H1 (cell line): ENCODE data around the gene SELENOI. TPM values are rescaled to one million over a fixed set of nuclear protein-coding genes. Genes with fewer than 3 reads are reported as not detected.

Experiments
- CTCF ChIA-PET: fragments of 300-600 bp; sonication (Branson Sonifier 250); formaldehyde crosslinking; loops from one replicate; lab custom pipeline; 2021; ENCODE audit not compliant: partially characterized antibody; lab: Charles Lee
- POLR2A ChIA-PET: fragments of 300-600 bp; sonication (Branson Sonifier 250); formaldehyde crosslinking; loops from one replicate; lab custom pipeline; 2021; ENCODE audit warnings: inconsistent platforms; ENCODE audit not compliant: partially characterized antibody; lab: Charles Lee
- DNase-seq, 2 experiments: peaks; one replicate each; pipeline versions ENCODE4 v3.0.0 to v3.0.0-alpha.2; 2010 to 2022; ENCODE audit warnings: low spot score in 2 of 2, low read depth in 1 of 2, mixed read lengths in 1 of 2
- FAIRE-seq: peaks from 2 replicates; lab custom pipeline; 2011; peaks lifted over from hg19 to GRCh38; lab: Jason Lieb, UNC
- H2AFZ ChIP-seq: 2 replicates; pipeline ENCODE4 v1.8.1; 2012; ENCODE audit warnings: low read length, inconsistent platforms
- H2AK5ac ChIP-seq: 2 replicates; pipeline ENCODE4 v1.6.1; 2013; ENCODE audit warnings: low read depth, low read length
- H2BK120ac ChIP-seq: replicated peaks from 2 replicates; pipeline ENCODE3; 2013; ENCODE audit warnings: low read depth, low read length, inconsistent platforms
- H2BK12ac ChIP-seq: 2 replicates; pipeline ENCODE4 v1.6.1; 2013; ENCODE audit warnings: low read depth, low read length
- H2BK15ac ChIP-seq: 2 replicates; pipeline ENCODE4 v1.6.1; 2013; ENCODE audit warnings: low read length
- H2BK20ac ChIP-seq: 2 replicates; pipeline ENCODE4 v1.6.1; 2013; ENCODE audit warnings: low read length
- H2BK5ac ChIP-seq: 2 replicates; pipeline ENCODE4 v1.6.1; 2013; ENCODE audit warnings: low read depth, low read length
- H3K14ac ChIP-seq: 2 replicates; pipeline ENCODE4 v1.6.1; 2013; ENCODE audit warnings: inconsistent platforms; ENCODE audit not compliant: insufficient read length
- H3K18ac ChIP-seq: 2 replicates; pipeline ENCODE4 v1.6.1; 2013; ENCODE audit warnings: low read length; ENCODE audit errors: extremely low read depth
- H3K23ac ChIP-seq: 2 replicates; pipeline ENCODE4 v1.6.1; 2013; ENCODE audit warnings: inconsistent platforms; ENCODE audit not compliant: insufficient read length
- H3K23me2 ChIP-seq: 2 replicates; pipeline ENCODE4 v1.6.1; 2013; ENCODE audit warnings: low read depth, low read length
- H3K27ac ChIP-seq: 2 replicates; pipeline ENCODE4 v1.6.1; 2011; ENCODE audit warnings: low read depth, low read length, inconsistent platforms
- H3K27me3 ChIP-seq, 4 experiments: replicated peaks in 1 of 4; 1 replicate in 1 of 4; 2 replicates in 3 of 4; pipeline versions ENCODE4 v1.6.1 to v1.8.1; 2011 to 2013; ENCODE audit warnings: low read length in 3 of 4, mild to moderate bottlenecking in 3 of 4, inconsistent platforms in 2 of 4, mixed read lengths in 2 of 4, moderate library complexity in 1 of 4; ENCODE audit not compliant: control insufficient read depth in 3 of 4, insufficient read depth in 3 of 4; ENCODE audit errors: extremely low read depth in 1 of 4
- H3K36me3 ChIP-seq, 4 experiments: 2 replicates each; pipeline versions ENCODE4 v1.6.1 to v1.8.1; 2011 to 2013; ENCODE audit warnings: mild to moderate bottlenecking in 4 of 4, low read length in 3 of 4, moderate library complexity in 2 of 4, control low read depth in 1 of 4, inconsistent platforms in 1 of 4; ENCODE audit not compliant: insufficient read depth in 4 of 4, control insufficient read depth in 2 of 4
- H3K4ac ChIP-seq: replicated peaks from 2 replicates; pipeline ENCODE3; 2013; ENCODE audit warnings: low read length, low read depth, mixed read lengths, inconsistent platforms; ENCODE audit not compliant: insufficient read length
- H3K4me1 ChIP-seq, 4 experiments: replicated peaks in 1 of 4; 1 replicate in 1 of 4; 2 replicates in 3 of 4; pipeline versions ENCODE4 v1.6.1 to v1.8.1; 2011 to 2013; ENCODE audit warnings: low read length in 3 of 4, inconsistent platforms in 2 of 4, mixed read lengths in 1 of 4; ENCODE audit not compliant: insufficient read depth in 4 of 4, control insufficient read depth in 3 of 4
- H3K4me2 ChIP-seq, 2 experiments: 2 replicates each; pipeline versions ENCODE4 v1.6.1 to v1.8.1; 2011 to 2013; ENCODE audit warnings: low read depth in 2 of 2, low read length in 2 of 2, control low read depth in 1 of 2, inconsistent platforms in 1 of 2, mild to moderate bottlenecking in 1 of 2; ENCODE audit not compliant: insufficient read depth in 1 of 2
- H3K4me3 ChIP-seq, 4 experiments: fragments of 200-600, 300-600 bp in 1 of 4; sonication (generic), shearing (Covaris generic), sonication (Bioruptor Twin) in 1 of 4; 2 replicates each; pipeline versions ENCODE4 v1.5.1 to v1.8.1; 2011 to 2016; ENCODE audit warnings: low read length in 4 of 4, low read depth in 3 of 4, control low read depth in 2 of 4, inconsistent platforms in 2 of 4, mild to moderate bottlenecking in 2 of 4, mixed read lengths in 1 of 4, moderate library complexity in 1 of 4; ENCODE audit not compliant: insufficient read depth in 2 of 4; ENCODE audit errors: extremely low read depth in 1 of 4
- H3K56ac ChIP-seq: replicated peaks from 2 replicates; pipeline ENCODE3; 2013; ENCODE audit warnings: low read depth, mild to moderate bottlenecking, mixed read lengths, low read length, inconsistent platforms; ENCODE audit not compliant: insufficient read length
- H3K79me1 ChIP-seq: 2 replicates; pipeline ENCODE4 v1.6.1; 2013; ENCODE audit warnings: low read depth, low read length, control low read depth
- H3K79me2 ChIP-seq, 2 experiments: 2 replicates each; pipeline versions ENCODE4 v1.6.1 to v1.8.1; 2012 to 2013; ENCODE audit warnings: low read length in 2 of 2, mild to moderate bottlenecking in 2 of 2, inconsistent platforms in 1 of 2; ENCODE audit not compliant: insufficient read depth in 2 of 2, control insufficient read depth in 1 of 2
- H3K9ac ChIP-seq, 4 experiments: replicated peaks in 1 of 4; 1 replicate in 1 of 4; 2 replicates in 3 of 4; pipeline versions ENCODE4 v1.6.1 to v1.8.1; 2011 to 2013; ENCODE audit warnings: low read depth in 3 of 4, low read length in 3 of 4, control low read depth in 2 of 4, mild to moderate bottlenecking in 2 of 4, moderate library complexity in 2 of 4, inconsistent platforms in 1 of 4; ENCODE audit errors: extremely low read depth in 1 of 4
- H3K9me3 ChIP-seq, 2 experiments: 2 replicates each; pipeline versions ENCODE4 v1.6.1 to v1.8.1; 2012 to 2013; ENCODE audit warnings: mild to moderate bottlenecking in 2 of 2, moderate library complexity in 2 of 2, control low read depth in 1 of 2, inconsistent platforms in 1 of 2, low read depth in 1 of 2, low read length in 1 of 2, mixed read lengths in 1 of 2; ENCODE audit not compliant: insufficient read depth in 2 of 2
- H4K20me1 ChIP-seq, 2 experiments: replicated peaks in 1 of 2; 2 replicates each; pipeline versions ENCODE3 to v1.8.1; 2011 to 2013; ENCODE audit warnings: inconsistent platforms in 2 of 2, low read length in 2 of 2, mild to moderate bottlenecking in 1 of 2; ENCODE audit not compliant: insufficient read depth in 2 of 2, control insufficient read depth in 1 of 2
- H4K5ac ChIP-seq: 2 replicates; pipeline ENCODE4 v1.6.1; 2013; ENCODE audit warnings: low read length, low read depth, mixed read lengths, inconsistent platforms; ENCODE audit not compliant: insufficient read length
- H4K8ac ChIP-seq: 2 replicates; pipeline ENCODE4 v1.8.0; 2013; ENCODE audit warnings: mild to moderate bottlenecking, moderate library complexity, low read length, inconsistent platforms; ENCODE audit not compliant: insufficient read depth; ENCODE audit errors: extremely low read depth
- H4K91ac ChIP-seq: replicated peaks from 2 replicates; pipeline ENCODE3; 2013; ENCODE audit warnings: low read length, mixed read lengths, inconsistent platforms; ENCODE audit not compliant: insufficient read length
- POLR2A ChIP-seq, 2 experiments: IDR thresholded peaks; 1 replicate in 1 of 2; 2 replicates in 1 of 2; pipeline ENCODE4 v1.6.1; 2011; ENCODE audit warnings: low read depth in 2 of 2, low read length in 2 of 2, mild to moderate bottlenecking in 2 of 2; ENCODE audit errors: control extremely low read depth in 1 of 2
- WGBS, 2 experiments: shearing (Covaris generic) in 1 of 2; methylation state at CpG; one replicate each; pipeline versions ENCODE4 v1.1.6 to v1.1.7; 2013 to 2015; ENCODE audit warnings: low lambda C conversion rate in 2 of 2, mixed read lengths in 2 of 2, inconsistent platforms in 1 of 2, low coverage in 1 of 2, missing lambda C conversion rate in 1 of 2; ENCODE audit not compliant: insufficient replicate concordance in 2 of 2, insufficient coverage in 1 of 2, insufficient read length in 1 of 2; ENCODE audit errors: extremely low coverage in 1 of 2, missing lambda C conversion rate in 1 of 2; 5-methylcytosine and 5-hydroxymethylcytosine counted together
- polyA plus RNA-seq, 7 experiments: library from polyadenylated mRNA; depleted of rRNA in 3 of 7; stranded (reverse) in 5 of 7; unstranded in 2 of 7; fragments of >200 nt in 5 of 7; fragments of 200-250 nt in 2 of 7; gene quantifications; 1 replicate in 5 of 7; 2 replicates in 1 of 7; 4 replicates in 1 of 7; pipeline versions ENCODE4 v1.2.1 to v1.2.3, GENCODE V29; 2011 to 2013; ENCODE audit warnings: missing spikeins in 2 of 7, mixed read lengths in 2 of 7
- total RNA-seq: library from RNA; stranded (reverse); fragmentation: NEBNext Ultra II Directional; extraction: Animal tissue kit (Norgen Biotek cat#: 25700); gene quantifications from 2 replicates; pipeline ENCODE4 v1.2.1, GENCODE V29; 2021

The SELENOI gene
- total and polyA plus RNA-seq, 2 of the 8 experiments (the other 6 are each of a cell fraction or from before 2014, with no cell fraction given) = 15.9 to 63.8 TPM

- no peak overlapping the region for H3K4ac ChIP-seq
- H3K9me3 ChIP-seq = no peaks in the 10 kb centered on the region
- no peak overlapping the region for H3K14ac ChIP-seq
- H2AFZ ChIP-seq = no peak overlapping the region
- no peak overlapping the region for H3K56ac ChIP-seq
- POLR2A ChIA-PET = interaction anchor here (0.8 to 1.1 kb wide), 2 partner anchors 8 to 12 kb away, joined by 3 to 4 read pairs; no protein-coding TSS in a partner anchor
- no peak overlapping the region for H3K27ac ChIP-seq
- 40% methylated on average over 2 of the region's 2 CpGs; no CpG with 5 or more reads in 1 of the 2 experiments for WGBS, 2 experiments
- H4K8ac ChIP-seq = no peak overlapping the region
- no peak overlapping the region for H2BK5ac ChIP-seq
- no peaks in the 10 kb centered on the region for H3K79me2 ChIP-seq
- H3K4me1 ChIP-seq = no peaks in the 10 kb centered on the region
- H2BK120ac ChIP-seq = no peak overlapping the region
- FAIRE-seq (no peak), DNase-seq (peak in 1 of 2 experiments; percentile 39)
- CTCF ChIA-PET = interaction anchor here (1.2 kb wide), 1 partner anchor 143 kb away, joined by 3 read pairs; no protein-coding TSS in a partner anchor
- H4K20me1 ChIP-seq = no peaks in the 10 kb centered on the region
- no peak overlapping the region for H2BK20ac ChIP-seq
- no peak overlapping the region for H3K4me3 ChIP-seq
- H3K23ac ChIP-seq = no peak overlapping the region
- no peak overlapping the region for H4K5ac ChIP-seq
- H3K18ac ChIP-seq = no peak overlapping the region
- no peak overlapping the region for H3K9ac ChIP-seq
- no peak overlapping the region for H2AK5ac ChIP-seq
- H3K23me2 ChIP-seq = peaks cover 2% of the 10 kb centered on the region; the same call in 1 of the 2 replicates
- no peak overlapping the region for H2BK15ac ChIP-seq
- H2BK12ac ChIP-seq = no peak overlapping the region
- H3K27me3 ChIP-seq = no peaks in the 10 kb centered on the region; a peak in 1 of 7 replicates
- H3K36me3 ChIP-seq = no peaks in the 10 kb centered on the region
- no peaks in the 10 kb centered on the region for H3K79me1 ChIP-seq
- no peak overlapping the region for H4K91ac ChIP-seq
- H3K4me2 ChIP-seq = no peak overlapping the region
- no peak for TF ChIP-seq POLR2A (IDR thresholded peaks at IDR 0.05; ENCODE audit: control extremely low read depth in 1 of 2, low read depth in 2 of 2, low read length in 2 of 2)
Observed at GRCh38 chr2:26333293-26333692, 12.7 kb upstream of the SELENOI start.
